HG02973 (cell line): ENCODE results near the gene SFTPA1.
"Not testable (repeated sequence)": the region's sequence is repeated elsewhere in the genome, so short reads cannot be mapped to it uniquely, and the experiment has no call there.

ENCODE experiments used
- ATAC-seq: cut with Tn5 transposase; IDR thresholded peaks from one replicate; pipeline ENCODE4 v1.9.1; 2021; ENCODE audit warnings: moderate library complexity; ENCODE audit not compliant: unreplicated experiment

Gene SFTPA1

GRCh38 chr10:79610601-79611191 is at the start of gene SFTPA1:
SFTPA1 (plus strand) TSS chr10:79610939; CDS start chr10:79611826, 887 bp downstream.
- no peak for ATAC-seq

- no peak for ATAC-seq
Measured at GRCh38 chr10:79561257-79561656, 49.5 kb upstream of the SFTPA1 start.

DNA sequence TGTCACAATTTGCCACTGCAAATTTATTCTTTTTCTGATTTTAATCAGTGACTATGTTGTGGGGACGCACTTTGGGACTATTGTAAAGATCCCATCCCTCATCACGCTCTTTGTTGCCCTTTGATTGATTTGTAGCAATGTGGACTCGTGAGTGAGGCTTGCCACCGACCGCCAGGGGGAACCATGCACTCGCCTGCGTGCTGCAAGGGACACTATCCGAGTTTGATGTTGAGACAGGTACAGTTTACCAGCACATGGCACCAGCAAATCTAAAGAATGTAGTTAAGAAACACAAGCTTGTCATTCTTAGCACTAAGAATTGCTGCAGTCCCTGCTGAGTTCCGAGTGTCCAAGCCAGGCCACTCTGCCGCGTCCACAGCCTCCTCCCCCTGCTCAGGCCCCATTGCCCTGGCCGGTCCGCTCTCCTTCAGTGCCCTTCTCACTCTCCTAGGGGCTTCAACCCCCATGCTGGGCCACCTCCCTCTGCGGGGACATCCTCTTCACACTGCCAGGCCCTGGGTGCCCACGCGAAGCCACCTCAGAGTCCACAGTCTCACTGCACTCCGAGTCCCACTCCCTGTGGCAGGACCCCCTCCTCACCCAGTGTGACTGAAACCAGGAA is 48.5 kb upstream of the SFTPA1 start:
- ATAC-seq, result peak; percentile 70

GRCh38 chr10:79563426-79563825 is 47.3 kb upstream of the SFTPA1 start:
- ATAC-seq, result no peak

DNA sequence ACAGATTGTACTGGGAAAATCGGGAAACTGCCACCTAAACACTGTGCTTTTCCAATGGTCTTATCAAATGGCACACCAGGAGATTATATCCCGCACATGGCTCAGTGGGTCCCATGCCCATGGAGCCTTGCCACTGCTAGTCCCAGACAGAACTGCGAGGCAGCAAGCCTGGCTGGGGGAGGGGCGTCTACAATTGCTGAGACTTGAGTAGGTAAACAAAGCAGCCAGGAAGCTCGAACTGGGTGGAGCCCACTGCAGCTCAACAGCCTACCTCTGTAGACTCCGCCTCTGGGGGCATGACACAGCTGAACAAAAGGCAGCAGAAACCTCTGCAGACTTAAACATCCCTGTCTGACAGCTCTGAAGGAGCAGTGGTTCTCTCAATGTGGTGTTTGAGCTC is 40.1 kb upstream of the SFTPA1 start:
- not testable (repeated sequence) for ATAC-seq

- ATAC-seq, result no peak
Measured at GRCh38 chr10:79579361-79579760, 31.4 kb upstream of the SFTPA1 start.

- ATAC-seq, result no peak
Measured at GRCh38 chr10:79581044-79581443, 29.7 kb upstream of the SFTPA1 start.

- ATAC-seq, result no peak
Measured at GRCh38 chr10:79582096-79582495, 28.6 kb upstream of the SFTPA1 start.

DNA sequence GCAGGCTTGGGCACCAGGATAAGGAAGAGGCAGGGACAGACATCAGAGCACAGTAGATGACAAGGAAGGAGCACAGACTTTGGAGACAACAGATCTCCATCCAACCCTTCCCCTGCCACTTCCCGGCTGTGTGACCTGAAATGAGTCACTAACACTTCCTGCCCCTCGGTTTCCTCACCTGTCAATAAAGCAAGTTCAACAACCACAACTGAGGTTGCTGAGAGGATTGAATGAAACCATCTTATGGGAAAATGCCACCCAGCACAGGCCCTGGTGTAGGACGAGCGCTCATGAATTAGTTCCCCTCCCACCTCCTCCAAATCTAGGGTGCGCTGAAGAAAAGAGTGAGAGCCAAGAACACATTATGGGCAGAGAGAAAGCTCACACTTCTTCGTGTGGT is 27.8 kb upstream of the SFTPA1 start:
- ATAC-seq, result not testable (repeated sequence)

DNA sequence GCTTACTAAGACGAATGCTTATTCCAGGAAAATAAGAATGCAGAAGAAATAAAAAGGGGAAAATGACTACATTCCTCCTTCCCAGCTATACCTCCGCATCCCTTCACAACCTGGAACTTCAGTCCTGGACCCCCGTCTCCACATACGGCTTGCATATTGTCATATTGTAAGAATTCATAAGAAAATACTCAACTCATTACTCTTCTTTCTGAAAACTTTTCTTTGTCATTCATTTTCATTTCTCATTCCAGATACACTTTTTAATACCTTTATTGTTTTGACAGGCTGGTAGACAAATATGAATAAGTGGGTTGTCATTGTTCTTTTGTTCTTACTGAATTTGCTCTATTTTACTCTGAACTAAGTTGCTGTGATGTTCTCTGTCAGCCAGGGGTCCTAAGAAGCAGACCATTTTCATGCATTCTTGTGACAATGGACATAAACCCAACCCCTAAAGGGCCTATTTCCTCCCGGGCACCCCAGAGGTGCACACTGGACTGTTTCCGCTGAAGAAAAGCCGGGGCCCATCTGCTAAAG is 27.2 kb upstream of the SFTPA1 start:
- ATAC-seq, result no peak

- ATAC-seq, result no peak
Measured at GRCh38 chr10:79585870-79586527, 24.7 kb upstream of the SFTPA1 start.

- no peak for ATAC-seq
Measured at GRCh38 chr10:79586933-79587332, 23.8 kb upstream of the SFTPA1 start.

GRCh38 chr10:79588800-79589199 is 21.9 kb upstream of the SFTPA1 start:
- ATAC-seq, result no peak

- no peak for ATAC-seq
Measured at GRCh38 chr10:79593377-79593776, 17.4 kb upstream of the SFTPA1 start.

GRCh38 chr10:79594565-79594964 is 16.2 kb upstream of the SFTPA1 start:
- not testable (repeated sequence) for ATAC-seq

DNA sequence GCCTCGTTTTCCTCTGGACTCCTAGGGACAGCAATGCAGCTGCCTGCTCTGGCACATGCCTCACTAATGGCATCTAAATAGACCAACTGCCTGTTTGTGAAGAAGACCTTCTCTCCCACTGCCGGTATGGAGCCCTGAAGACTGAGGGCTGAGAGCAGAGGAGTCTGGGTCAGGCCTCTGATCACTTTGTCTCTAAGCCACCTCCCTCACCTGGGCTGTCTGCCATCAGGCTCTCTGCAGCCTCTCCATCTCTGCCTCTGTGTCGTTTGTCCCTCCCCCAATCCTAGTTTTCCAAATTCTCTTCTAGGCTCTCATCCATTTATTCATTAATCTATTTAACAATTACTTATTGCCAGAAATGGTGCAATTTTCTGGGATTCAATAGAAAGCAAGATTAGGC is 15.2 kb upstream of the SFTPA1 start:
- ATAC-seq, result no peak

DNA sequence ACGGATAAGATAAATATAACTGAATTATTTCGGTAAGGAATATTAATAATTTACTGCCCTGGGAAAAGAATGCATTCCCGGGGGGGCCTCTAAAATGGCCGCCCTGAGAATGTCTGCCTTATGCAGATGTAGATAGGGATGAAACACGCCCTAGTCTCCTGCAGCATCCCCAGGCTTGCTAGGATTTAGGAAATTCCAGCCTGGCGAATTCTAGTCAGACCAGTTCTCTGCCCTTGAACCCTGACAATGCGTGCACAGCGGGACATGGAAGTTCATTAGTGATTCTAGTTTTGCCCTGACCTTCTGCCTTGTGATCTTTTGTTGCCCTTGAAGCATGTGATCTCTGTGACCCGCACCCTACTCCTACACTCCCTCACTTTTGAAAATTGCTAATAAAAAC is 11.1 kb upstream of the SFTPA1 start:
- not testable (repeated sequence) for ATAC-seq

DNA sequence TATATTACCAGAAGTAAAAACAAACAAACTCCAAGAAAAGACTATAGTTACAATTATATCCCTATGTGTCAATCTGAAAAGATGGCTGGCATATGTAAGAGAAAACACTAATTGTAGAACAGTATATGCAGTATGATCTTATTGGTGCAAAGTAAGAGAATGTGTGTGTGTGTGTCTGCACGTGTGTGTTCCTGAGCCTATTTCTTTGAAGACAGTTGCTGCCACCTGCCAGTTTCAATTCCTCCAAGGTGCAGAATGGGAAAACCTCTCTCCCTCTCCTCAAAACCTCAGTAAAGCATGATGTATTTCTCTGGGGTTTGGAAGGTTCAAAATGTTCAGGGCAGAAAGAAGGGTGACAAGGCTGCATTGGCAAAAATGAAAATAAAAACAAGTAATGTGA is 8.8 kb upstream of the SFTPA1 start:
- no peak for ATAC-seq

- ATAC-seq, result no peak
Measured at GRCh38 chr10:79602953-79603352, 7.8 kb upstream of the SFTPA1 start.

DNA sequence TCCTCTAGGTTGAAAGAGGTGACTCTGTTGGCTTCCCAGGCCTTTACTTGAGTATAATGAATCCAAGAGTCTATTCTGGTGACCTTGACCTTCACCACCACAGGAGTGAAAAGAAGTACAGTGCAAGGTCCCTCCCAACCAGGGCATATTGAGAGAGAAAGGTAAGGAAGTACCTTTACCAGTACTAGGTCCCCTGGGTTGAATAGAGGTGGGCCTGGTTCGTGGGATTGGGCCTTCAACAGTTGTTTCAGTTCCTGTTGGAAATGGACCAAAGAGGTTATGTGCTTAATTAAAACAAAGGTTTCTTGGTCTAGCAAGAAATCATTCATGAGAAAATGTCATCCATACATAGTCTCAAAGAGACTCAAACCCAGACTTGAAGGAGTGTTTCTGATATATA is 6.4 kb upstream of the SFTPA1 start:
- no peak for ATAC-seq

DNA sequence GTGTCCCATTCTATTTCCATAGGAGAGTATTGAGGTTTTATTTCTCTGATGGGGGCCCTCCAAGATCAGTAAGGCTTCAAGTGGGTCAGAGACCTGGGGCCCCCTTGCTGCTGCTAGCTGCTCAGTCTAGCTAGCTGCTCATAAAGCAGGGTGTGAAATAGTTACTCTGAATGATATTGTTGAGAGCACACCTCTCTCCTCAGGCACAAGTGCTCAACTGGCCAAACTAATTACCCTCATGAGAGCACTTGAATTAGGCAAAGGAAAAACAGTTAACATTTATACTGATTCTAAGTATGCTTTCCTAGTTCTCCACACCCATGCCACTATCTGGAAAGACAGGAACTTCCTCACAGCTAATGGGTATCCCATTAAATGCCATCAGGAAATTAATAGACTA is 5.4 kb upstream of the SFTPA1 start:
- ATAC-seq, result no peak
